ENCODE results near the gene MYO5A.

DNA sequence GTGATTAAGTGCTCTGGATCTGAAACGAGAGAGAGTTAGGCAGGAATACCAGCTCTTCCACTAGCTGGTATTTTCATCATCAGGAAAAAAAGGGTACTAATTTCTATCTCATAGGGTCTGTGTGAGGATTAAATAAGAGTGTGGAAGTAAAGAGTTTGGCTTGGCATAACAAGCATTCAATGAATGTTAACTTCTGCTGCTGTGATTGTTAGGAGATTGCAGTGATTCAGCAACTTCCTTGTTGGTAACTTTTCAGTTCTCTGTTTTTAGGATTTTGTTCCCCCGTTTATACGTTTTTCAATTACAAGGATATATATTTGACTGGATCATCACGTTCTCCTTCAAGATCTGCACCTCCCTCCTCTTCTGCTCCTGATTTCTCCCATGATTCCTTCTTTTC is 167.2 kb downstream of the MYO5A start:
- TF ChIP-seq, protein P1, sequence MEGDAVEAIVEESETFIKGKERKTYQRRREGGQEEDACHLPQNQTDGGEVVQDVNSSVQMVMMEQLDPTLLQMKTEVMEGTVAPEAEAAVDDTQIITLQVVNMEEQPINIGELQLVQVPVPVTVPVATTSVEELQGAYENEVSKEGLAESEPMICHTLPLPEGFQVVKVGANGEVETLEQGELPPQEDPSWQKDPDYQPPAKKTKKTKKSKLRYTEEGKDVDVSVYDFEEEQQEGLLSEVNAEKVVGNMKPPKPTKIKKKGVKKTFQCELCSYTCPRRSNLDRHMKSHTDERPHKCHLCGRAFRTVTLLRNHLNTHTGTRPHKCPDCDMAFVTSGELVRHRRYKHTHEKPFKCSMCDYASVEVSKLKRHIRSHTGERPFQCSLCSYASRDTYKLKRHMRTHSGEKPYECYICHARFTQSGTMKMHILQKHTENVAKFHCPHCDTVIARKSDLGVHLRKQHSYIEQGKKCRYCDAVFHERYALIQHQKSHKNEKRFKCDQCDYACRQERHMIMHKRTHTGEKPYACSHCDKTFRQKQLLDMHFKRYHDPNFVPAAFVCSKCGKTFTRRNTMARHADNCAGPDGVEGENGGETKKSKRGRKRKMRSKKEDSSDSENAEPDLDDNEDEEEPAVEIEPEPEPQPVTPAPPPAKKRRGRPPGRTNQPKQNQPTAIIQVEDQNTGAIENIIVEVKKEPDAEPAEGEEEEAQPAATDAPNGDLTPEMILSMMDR (IDR thresholded peaks at IDR 0.05) = no peak
- TF ChIP-seq POLR2A (IDR thresholded peaks at IDR 0.05) = no peak
